Measurements from ENCODE around the gene C15orf39. TPM values are rescaled to one million over a fixed set of nuclear protein-coding genes. Genes with fewer than 3 reads are reported as not detected.

C15orf39 gene
- total RNA-seq, 1 experiment from 2014 or later: 2.3 TPM

Other genes starting within 250 kb of the C15orf39 start
- gene RPP25, start 245.1 kb upstream of the C15orf39 start, total RNA-seq (2014; rRNA removed; shearing (Covaris generic)): 1.1 and 1.5 TPM in 2 replicates
- 4.7 and 5.9 TPM in 2 replicates for gene SCAMP5, start 206.3 kb upstream of the C15orf39 start, total RNA-seq (2014; rRNA removed; shearing (Covaris generic))
- 16.1 and 19.1 TPM in 2 replicates for gene PPCDC, start 178.3 kb upstream of the C15orf39 start, total RNA-seq (2014; rRNA removed; shearing (Covaris generic))
- gene GOLGA6C, start 56.5 kb downstream of the C15orf39 start, total RNA-seq (2014; rRNA removed; shearing (Covaris generic)): not detected in 2 replicates
- gene GOLGA6D, start 81.0 kb downstream of the C15orf39 start, total RNA-seq (2014; rRNA removed; shearing (Covaris generic)): not detected in 2 replicates
- gene COMMD4, start 134.2 kb downstream of the C15orf39 start, total RNA-seq (2014; rRNA removed; shearing (Covaris generic)): 145 and 148 TPM in 2 replicates
- 0.12 and 0.48 TPM in 2 replicates for gene NEIL1, start 145.2 kb downstream of the C15orf39 start, total RNA-seq (2014; rRNA removed; shearing (Covaris generic))
- 32.6 and 42.6 TPM in 2 replicates for gene MAN2C1, start 166.7 kb downstream of the C15orf39 start, total RNA-seq (2014; rRNA removed; shearing (Covaris generic))
- gene SIN3A, start 249.8 kb downstream of the C15orf39 start, total RNA-seq (2014; rRNA removed; shearing (Covaris generic)): 12.8 and 19.2 TPM in 2 replicates